Stimulated activated CD4-positive, alpha-beta T cell treated with anti-CD3 and anti-CD28 coated beads, Interleukin-4, amount 100 ng/mL, for 4 hours (primary cell): ENCODE results near the gene PTGER1.
"Not testable (repeated sequence)": the region's sequence is repeated elsewhere in the genome, so short reads cannot be mapped to it uniquely, and the experiment has no call there.

Experiments
- DNase-seq, 2 experiments: peaks; one replicate each; pipeline ENCODE4 v3.0.0-alpha.2; 2020

The PTGER1 gene

DNA sequence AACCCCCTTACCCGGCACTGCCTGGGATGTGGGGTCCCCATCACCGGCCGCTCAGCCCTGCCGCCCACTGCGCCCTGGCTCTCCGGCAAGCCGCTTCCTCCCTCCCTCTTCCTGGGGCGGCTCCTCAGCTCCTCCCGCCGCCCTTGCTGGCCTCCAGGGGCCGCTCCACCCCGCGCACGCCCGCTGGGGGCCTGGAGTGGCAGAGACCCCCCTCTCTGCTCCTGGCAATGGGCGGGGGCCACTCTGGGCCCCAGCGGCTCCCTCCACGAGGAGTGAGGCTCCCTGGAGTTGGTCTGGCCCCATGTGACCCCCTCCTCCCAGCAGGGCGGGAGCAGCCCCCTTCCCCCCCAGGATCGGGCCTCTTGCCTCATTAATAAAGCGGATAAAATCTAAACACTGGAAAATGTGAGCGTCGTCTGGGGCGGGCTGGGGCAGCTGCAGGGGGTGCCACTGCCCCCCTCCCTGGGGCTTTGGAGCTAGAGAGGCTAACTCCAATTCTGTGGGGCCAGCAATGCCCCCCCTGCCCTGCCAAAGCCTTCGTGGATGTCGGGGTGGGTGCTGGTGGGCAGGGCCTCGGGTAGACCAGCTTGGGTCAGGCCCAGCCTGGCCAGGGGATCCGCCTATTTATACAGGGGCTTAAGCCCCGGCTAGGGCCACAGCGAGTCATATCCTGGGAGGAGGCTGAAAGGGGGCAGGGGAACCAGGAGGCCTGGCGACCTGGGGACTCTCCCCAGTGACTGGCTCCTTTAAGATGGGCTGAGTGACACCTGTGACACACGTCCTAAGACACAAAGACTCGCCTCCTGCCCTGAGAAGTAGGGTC is at the start of gene PTGER1:
Gene PTGER1, minus strand, starts transcription at position 104 of the 823 bp plus-strand sequence. CDS start 1,034 bp downstream, outside the sequence.
- DNase-seq = no peak

- DNase-seq = no peak
These were observed 45.4 kb upstream of the PTGER1 start for GRCh38 chr19:14520543-14520942.

DNA sequence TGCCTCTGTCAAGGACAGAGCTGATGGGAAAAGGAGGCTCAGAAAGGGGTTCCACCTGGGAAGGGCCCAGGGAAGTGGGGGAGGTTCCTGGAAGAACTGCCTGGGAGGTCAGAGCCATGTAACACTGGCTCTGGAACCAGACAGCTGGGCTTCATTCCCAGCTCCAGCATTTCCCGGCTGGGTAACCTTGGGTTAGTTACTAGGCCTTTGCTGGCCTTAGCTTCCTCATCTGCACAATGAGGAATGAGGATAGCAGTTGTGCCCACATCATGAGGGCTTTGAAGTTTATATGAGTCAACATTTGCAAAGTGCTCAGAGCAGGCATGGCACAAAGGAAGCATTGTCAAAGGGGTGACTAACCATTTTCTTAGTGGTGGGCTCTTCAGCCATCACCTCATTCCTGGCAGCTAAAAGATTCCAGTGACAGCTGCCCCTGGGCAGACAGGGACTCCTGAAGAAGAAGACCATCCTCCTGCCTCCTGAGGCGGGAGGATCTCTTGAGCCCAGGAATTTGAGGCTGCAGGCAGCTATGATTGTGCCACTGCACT is 44.8 kb upstream of the PTGER1 start:
- peak in 1 of 2 experiments; percentile 47 for DNase-seq

DNA sequence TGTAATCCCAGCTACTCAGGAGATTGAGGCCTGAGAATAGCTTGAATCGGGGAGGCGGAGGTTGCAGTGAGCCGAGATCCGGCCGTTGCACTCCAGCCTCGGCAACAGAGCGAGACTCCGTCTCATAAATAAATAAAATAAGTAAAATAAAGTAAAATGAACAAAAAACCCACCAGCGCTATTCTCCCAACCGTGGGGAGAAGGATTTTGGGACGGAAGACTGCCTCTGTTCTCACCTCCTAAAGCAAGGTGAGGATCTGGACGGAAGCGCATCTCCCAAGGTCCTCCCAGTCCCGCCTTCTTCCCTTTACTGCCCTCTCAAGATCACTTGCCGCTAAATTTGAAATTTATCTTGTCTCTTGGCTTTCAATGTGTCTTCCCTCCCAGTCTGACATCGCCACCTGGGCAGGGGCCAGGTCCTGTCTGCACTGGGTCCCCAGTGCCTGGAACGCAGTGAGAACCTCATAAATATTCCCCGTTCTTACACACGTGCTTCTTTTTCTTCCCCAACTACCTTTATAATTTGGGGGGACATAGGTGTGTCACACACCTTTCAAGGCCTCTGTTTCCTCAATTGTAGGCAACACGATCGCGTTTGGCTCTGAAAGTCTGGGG is 44.2 kb upstream of the PTGER1 start:
- DNase-seq = no peak

GRCh38 chr19:14517840-14518505 is 42.8 kb upstream of the PTGER1 start, which contains the start of gene DNAJB1:
DNAJB1 (minus strand) TSS chr19:14518397; CDS start chr19:14518349, 48 bp downstream.
- DNase-seq = peak; percentile 62 to 69

- DNase-seq = peak in 1 of 2 experiments; percentile 24
These were observed 42.3 kb upstream of the PTGER1 start for GRCh38 chr19:14517446-14517839.

DNA sequence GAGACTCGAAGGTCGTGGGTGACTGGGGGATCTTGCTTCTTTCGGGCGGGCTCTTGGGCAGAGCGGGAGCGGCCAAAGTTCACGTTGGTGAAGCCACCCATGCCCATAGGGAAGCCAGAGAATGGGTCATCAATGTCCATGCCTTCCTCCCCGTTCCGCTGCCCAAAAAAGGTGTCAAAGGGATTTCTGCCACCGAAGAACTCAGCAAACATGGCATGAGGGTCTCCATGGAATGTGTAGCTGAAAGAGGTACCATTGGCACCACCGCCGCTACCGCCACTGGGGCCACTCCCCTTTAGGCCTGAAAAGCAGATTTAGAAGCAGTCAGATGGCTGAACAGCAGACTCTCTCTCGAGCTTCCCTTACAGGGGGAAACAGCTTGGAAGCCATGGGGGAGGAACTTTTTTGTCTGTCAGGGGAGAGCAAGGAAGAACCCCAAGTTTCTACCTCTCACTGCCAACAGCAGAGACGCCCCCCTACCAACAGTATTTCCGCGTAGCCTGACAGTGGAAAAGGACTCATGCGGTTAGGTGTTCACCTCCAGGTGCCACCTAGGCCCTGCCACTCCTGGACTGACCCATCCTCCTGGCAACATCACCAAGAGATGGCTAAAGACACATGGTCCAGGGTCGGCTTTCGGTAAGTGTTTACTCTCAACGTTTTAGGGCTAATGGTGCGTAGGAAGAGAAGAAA is 41.7 kb upstream of the PTGER1 start:
- DNase-seq = no peak

- no peak for DNase-seq
These were observed 40.9 kb upstream of the PTGER1 start for GRCh38 chr19:14516048-14516534.

DNA sequence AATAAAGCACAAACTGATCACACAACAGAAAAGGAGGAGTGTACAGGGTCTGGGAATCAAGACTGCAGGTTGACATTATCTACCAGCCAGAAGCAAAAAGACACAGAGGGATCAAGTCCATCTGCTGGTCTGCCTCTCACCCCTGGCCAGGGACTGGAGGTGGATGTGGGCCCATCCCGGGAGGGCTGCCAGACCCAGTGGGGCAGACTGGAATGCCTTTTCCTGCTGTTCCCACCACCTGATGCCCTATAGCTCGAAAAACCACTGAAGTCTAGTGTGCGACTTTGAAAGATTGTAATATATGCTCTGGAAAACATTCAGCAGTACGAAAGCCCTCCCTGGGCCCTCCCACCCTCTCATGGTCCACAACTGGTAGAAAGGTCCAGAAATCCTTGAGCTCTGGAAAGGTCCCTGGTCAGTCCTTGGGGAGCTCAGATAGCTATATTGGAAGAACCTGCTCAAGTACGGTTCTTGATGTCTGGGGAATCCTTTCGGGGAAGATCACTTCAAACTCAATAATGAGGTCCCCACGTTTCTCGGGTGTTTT is 40.4 kb upstream of the PTGER1 start:
- no peak for DNase-seq

DNA sequence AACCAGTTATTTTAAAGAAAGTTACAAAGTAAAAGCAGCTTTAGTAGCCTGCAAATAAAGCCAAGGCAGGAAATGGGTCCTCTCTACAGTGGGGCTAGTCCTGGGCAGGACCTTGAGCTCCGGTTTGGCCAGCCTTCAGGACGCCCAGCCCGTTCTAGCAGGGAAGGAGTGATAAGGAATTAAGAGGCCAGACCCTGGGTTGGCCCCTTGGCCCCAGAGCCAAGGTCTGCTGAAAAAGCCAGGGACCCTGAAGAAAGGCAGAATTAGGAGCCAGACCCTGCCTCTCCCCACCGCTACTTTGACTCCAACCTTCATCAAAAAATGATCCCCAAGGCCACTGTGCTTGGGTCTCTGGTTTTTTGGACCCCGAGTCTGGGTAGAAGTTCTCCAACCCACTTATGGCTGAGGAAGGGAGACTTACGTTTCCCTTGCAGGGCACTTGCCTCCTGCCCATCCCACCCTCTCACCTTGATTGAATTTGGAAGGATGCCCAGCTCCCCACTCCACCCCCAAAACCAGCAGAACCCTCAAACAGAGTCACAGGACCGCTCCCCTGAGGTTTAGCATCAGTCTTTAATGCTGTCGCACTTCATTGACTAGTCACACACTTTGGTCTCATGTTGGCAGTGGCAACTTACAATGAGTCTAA is 39.2 kb upstream of the PTGER1 start:
- no peak for DNase-seq

GRCh38 chr19:14512406-14512961 is 37.3 kb upstream of the PTGER1 start:
- no peak for DNase-seq

GRCh38 chr19:14511229-14511593 is 36.1 kb upstream of the PTGER1 start:
- DNase-seq = no peak

GRCh38 chr19:14510311-14511228 is 35.4 kb upstream of the PTGER1 start:
- DNase-seq = no peak

GRCh38 chr19:14507704-14508542 is 32.8 kb upstream of the PTGER1 start:
- no peak for DNase-seq

GRCh38 chr19:14505488-14506239 is 30.5 kb upstream of the PTGER1 start:
- peak; percentile 57 to 66 for DNase-seq

- DNase-seq = not testable (repeated sequence)
These were observed 29.4 kb upstream of the PTGER1 start for GRCh38 chr19:14504575-14504974.

- DNase-seq = no peak
These were observed 28.1 kb upstream of the PTGER1 start for GRCh38 chr19:14503285-14503684.

DNA sequence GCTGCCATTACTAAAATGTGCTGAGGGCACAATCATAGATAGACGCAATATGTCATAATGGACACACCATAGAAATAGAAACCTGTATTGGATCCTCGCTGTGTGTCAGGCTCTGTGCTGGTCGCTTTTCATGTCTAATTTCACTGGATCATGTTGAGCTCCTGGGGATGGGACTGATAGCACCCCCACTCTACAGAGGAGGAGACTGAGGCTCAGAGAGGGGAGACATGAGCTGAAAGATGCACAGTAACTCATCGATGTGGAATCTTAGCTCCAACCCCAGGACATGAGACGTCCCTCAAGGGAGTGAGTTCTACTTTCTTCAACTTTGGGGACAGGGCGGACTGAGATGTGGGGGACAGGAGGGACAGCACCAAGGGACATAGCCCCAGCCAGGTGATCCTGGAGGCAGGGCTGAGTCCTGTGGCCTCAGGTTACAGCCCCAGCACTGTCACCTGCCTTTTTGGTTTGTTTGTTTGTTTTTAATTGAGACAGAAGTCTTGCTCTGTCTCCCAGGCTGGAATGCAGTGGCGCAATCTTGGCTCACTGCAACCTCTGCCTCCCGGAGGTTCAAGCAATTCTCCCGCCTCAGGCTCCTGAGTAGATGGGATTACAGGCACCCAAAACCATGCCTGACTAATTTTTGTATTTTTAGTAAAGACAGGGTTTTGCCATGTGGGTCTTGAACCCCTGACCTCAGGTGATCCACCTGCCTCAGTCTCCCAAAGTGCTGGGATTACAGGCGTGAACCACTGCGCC is 27.4 kb upstream of the PTGER1 start:
- no peak for DNase-seq
